GM12878 (cell line): ENCODE measurements around the gene ST3GAL5. TPM values are rescaled to one million over a fixed set of nuclear protein-coding genes. Genes with fewer than 3 reads are reported as not detected.

ENCODE experiments used
- BMI1 ChIP-seq: fragments of 450-650 bp; IDR thresholded peaks from 2 replicates; pipeline ENCODE4 v1.6.1; 2016; ENCODE audit warnings: mild to moderate bottlenecking, moderate library complexity, borderline replicate concordance
- CBX3 ChIP-seq: fragments of 200-600 bp; sonication (generic); IDR thresholded peaks from 2 replicates; pipeline ENCODE4 v1.6.1; 2016; ENCODE audit warnings: low read depth, borderline replicate concordance
- CREM ChIP-seq: IDR thresholded peaks from 2 replicates; pipeline ENCODE4 v1.6.1; 2014; ENCODE audit warnings: antibody characterized with exemption, low read depth
- HDAC2 ChIP-seq: fragments of 200-600 bp; sonication (generic); IDR thresholded peaks from 2 replicates; pipeline ENCODE4 v1.6.1; 2017
- MTA3 ChIP-seq: IDR thresholded peaks from 2 replicates; pipeline ENCODE4 v1.6.1; 2012; ENCODE audit warnings: low read length, inconsistent platforms, borderline replicate concordance
- NBN ChIP-seq: fragments of 450-650 bp; IDR thresholded peaks from 2 replicates; pipeline ENCODE4 v1.6.1; 2016
- NR2F1 ChIP-seq: fragments of 450-650 bp; conservative IDR thresholded peaks from 2 replicates; pipeline ENCODE4 v1.6.1; 2017; ENCODE audit warnings: mild to moderate bottlenecking
- RCOR1 ChIP-seq: conservative IDR thresholded peaks from 2 replicates; pipeline ENCODE4 v1.6.1; 2012; ENCODE audit warnings: low read depth, low read length, improper control_type of control experiment
- RFX5 ChIP-seq: IDR thresholded peaks from 2 replicates; pipeline ENCODE4 v1.6.1; 2011; ENCODE audit warnings: low read depth, low read length, improper control_type of control experiment
- TCF3 ChIP-seq: IDR thresholded peaks from 2 replicates; pipeline ENCODE4 v1.6.1; 2012; ENCODE audit warnings: low read depth, mild to moderate bottlenecking, low read length, borderline replicate concordance; ENCODE audit not compliant: insufficient read depth
- YY1 ChIP-seq: IDR thresholded peaks from 2 replicates; pipeline ENCODE4 v1.6.1; 2011; ENCODE audit warnings: low read depth, mild to moderate bottlenecking, low read length
- polyA plus RNA-seq, 11 experiments: library from polyadenylated mRNA; depleted of rRNA in 4 of 11; unstranded in 6 of 11; stranded (reverse) in 5 of 11; fragments of >200 nt; fragmentation: Nextera tagmentation in 4 of 11; fragmentation: Illumina TruSeq in 1 of 11; extraction: Ambion mirVana in 4 of 11; extraction: Trizol in 1 of 11; gene quantifications; 1 replicate in 1 of 11; 2 replicates in 10 of 11; pipeline versions ENCODE4 v1.2.1 to v1.2.3, GENCODE V29; 2011 to 2016; ENCODE audit warnings: inconsistent platforms in 2 of 11, missing spikeins in 2 of 11, low read depth in 1 of 11
- total RNA-seq, 4 experiments: library from RNA; depleted of rRNA in 3 of 4; stranded (reverse); fragments of >200 nt in 3 of 4; fragmentation: Illumina TruSeq in 1 of 4; extraction: Trizol in 1 of 4; gene quantifications; 2 replicates each; pipeline versions ENCODE4 v1.2.1 to v1.2.3, GENCODE V29; 2013 to 2021
- TF ChIP-seq, protein P1 (sequence below): IDR thresholded peaks from 2 replicates; pipeline ENCODE4 v1.6.1; 2012; ENCODE audit warnings: mild to moderate bottlenecking, low read depth, low read length

Gene ST3GAL5
- total and polyA plus RNA-seq, 10 of the 15 experiments (the other 5 are each of a cell fraction or from before 2014, with no cell fraction given): 5.2 to 60.9 (median 10.2) TPM

DNA sequence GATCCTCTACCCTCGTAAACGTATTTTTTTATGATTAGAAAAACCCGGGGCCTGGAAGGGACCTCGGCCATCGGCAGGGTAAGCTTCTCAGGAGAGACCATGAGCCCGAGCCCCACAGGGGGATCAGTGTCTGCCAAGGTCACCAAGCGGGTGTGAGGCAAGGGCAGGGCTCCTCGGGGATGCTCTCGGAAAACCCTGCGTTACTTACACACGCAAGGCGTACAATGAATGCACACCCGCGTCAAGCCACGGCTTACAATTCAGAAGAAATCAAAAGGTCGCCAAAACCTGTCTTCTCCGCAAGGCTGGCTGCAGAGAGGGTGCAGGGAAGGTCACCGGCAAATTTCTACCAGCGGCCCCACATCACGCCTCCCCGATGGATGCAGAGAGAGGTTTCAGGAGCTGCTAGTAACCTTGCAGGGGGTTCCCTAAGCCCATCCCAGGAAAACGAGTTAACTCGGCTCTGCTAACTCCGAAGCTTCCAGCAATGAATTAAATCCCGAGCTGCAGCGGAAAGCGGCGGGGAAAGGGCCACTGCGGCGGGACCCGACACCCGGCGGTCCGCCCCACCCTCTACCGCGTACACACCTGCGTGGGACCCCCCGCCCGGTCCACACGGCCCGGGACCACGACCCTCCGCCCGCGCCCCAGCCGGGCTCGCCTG is 638 bp downstream of the ST3GAL5 start (continued):
- TF ChIP-seq HDAC2 (no peak), CBX3 (no peak), YY1 (peak; percentile 5; the same call in 1 of the 2 replicates), RCOR1 (no peak), NBN (no peak), TCF3 (no peak), BMI1 (no peak), RFX5 (no peak), MTA3 (no peak), CREM (peak; percentile 20; the same call in 1 of the 2 replicates), NR2F1 (0 out of 2 replicates have a peak, but pooled peaks have one; percentile 9)
- TF ChIP-seq, protein P1, sequence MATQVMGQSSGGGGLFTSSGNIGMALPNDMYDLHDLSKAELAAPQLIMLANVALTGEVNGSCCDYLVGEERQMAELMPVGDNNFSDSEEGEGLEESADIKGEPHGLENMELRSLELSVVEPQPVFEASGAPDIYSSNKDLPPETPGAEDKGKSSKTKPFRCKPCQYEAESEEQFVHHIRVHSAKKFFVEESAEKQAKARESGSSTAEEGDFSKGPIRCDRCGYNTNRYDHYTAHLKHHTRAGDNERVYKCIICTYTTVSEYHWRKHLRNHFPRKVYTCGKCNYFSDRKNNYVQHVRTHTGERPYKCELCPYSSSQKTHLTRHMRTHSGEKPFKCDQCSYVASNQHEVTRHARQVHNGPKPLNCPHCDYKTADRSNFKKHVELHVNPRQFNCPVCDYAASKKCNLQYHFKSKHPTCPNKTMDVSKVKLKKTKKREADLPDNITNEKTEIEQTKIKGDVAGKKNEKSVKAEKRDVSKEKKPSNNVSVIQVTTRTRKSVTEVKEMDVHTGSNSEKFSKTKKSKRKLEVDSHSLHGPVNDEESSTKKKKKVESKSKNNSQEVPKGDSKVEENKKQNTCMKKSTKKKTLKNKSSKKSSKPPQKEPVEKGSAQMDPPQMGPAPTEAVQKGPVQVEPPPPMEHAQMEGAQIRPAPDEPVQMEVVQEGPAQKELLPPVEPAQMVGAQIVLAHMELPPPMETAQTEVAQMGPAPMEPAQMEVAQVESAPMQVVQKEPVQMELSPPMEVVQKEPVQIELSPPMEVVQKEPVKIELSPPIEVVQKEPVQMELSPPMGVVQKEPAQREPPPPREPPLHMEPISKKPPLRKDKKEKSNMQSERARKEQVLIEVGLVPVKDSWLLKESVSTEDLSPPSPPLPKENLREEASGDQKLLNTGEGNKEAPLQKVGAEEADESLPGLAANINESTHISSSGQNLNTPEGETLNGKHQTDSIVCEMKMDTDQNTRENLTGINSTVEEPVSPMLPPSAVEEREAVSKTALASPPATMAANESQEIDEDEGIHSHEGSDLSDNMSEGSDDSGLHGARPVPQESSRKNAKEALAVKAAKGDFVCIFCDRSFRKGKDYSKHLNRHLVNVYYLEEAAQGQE: no peak
